Glomerular visceral epithelial cell (primary cell): ENCODE data around the gene XRCC1.
"Not testable (repeated sequence)": the region's sequence is repeated elsewhere in the genome, so short reads cannot be mapped to it uniquely, and the experiment has no call there.

Source experiments
- DNase-seq: peaks from one replicate; pipeline ENCODE4 v3.0.0-alpha.2; 2016; ENCODE audit errors: extremely low spot score

XRCC1 gene

GRCh38 chr19:43522929-43523328, 52.4 kb downstream of the XRCC1 start:
- DNase-seq, result no peak

GRCh38 chr19:43519436-43520088, 55.8 kb downstream of the XRCC1 start:
- DNase-seq, result peak; percentile 91

GRCh38 chr19:43518051-43518450, 57.3 kb downstream of the XRCC1 start:
- no peak for DNase-seq

GRCh38 chr19:43512399-43512798, 62.9 kb downstream of the XRCC1 start:
- not testable (repeated sequence) for DNase-seq

- no peak for DNase-seq
Measured at GRCh38 chr19:43511324-43511723, 64.0 kb downstream of the XRCC1 start.

DNA sequence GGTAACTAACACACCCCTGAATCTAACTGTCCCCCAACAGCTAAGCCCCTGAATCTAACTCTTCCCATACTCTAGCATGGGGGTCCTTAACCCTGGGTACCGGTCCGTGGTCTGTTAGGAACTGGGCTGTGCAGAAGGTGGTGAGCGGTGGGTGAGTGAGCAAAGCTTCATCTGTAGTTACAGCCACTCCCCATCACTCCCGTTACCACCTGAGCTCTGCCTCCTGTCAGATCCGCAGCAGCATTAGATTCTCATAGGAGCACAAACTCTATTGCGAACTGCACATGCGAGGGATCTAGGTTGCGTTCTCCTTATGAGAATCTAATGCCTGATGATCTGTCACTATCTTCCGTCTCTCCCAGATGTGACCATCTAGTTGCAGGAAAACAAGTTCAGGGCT, 64.6 kb downstream of the XRCC1 start:
- no peak for DNase-seq

GRCh38 chr19:43507880-43508279, 67.4 kb downstream of the XRCC1 start:
- no peak for DNase-seq

GRCh38 chr19:43506629-43507028, 68.7 kb downstream of the XRCC1 start:
- no peak for DNase-seq

DNA sequence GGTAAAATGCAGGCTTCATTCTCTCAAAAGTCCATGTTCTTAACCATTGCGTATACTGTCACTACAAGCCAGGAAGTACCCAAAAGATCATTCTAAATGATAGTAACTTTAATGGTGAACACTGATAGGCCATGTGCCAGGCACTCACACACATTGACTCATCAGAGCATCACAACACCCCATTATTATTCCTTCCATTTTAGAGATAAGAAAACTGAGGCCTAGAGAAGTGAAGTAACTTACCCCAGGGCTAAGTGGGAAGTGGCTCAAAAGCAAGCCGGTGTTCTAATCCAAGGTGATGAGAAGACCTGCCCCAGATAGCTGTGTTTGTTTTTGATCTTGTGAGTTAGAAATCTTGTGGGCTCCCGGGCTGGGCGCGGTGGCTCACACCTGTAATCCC, 69.4 kb downstream of the XRCC1 start:
- DNase-seq, result no peak

- no peak for DNase-seq
Measured at GRCh38 chr19:43505186-43505456, 70.2 kb downstream of the XRCC1 start.

DNA sequence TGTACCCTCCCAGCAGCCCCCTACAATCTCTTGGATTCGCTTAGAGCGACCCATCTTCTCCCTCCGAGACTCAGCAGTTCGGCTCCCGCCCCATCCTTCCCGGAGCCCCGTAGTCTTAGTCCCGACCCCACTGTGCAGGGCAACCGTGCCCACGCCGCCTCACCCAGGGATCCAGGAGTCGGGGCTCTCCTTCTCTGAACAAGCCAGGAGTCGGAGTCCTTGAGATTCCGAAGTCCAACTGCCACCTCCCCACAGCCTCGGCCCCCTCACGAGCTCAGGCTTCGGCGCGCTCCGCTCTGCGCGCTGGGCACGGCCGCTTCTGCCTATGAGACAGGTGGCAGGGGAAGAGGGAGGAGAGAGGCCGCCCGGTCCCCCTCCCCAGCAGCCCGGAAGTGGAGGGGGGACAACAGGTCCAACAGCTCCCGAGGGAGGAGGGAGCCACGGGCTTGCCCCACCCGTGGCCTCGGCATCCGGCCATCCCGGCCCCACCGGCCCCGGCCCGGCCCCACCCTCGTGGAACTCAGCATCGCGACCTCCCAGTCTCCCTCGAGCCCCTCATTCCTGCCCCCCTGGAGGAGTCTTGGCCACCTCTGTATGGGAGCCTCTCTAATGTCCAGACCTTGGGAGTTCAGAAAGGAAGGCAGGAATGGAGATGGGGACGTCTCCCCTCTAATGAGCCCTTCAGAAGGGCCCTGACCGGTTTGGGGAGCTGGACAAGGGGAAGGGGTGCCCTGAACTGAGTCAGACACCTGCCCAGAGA, 70.7 kb downstream of the XRCC1 start, which contains the start of gene PHLDB3:
TSS of gene PHLDB3 (minus strand) at position 321 of the 760 bp plus-strand sequence. CDS start 628 bp downstream, outside the sequence.
- DNase-seq, result peak; percentile 36

GRCh38 chr19:43503501-43504425, 71.6 kb downstream of the XRCC1 start:
- DNase-seq, result peak; percentile 93

DNA sequence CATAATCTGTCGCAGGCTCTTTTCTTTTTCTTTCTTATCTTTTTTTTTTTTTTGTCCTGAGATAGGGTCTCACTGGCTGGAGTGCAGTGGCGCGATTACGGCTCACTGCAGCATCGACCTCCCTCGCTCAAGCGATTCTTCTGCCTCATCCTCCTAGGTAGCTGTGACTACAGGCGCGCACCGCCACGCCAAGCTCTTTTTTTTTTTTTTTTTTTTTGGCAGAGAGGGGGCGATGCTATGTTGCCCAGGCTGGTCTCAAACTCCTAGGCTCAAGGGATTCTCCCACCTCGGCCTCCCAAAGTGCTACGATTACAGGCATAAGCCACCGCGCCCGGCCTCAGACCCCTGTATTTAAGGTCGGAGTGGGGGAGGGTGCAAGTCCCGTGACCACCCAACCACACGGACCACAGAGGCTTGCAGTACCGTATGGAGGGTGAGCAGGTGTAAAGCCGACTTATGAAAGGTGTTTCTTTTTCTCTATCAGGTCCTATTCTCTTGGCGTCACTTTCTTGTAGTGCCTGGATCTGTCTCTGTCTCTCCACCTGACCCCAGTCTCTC, 72.8 kb downstream of the XRCC1 start:
- DNase-seq, result no peak

- no peak for DNase-seq
Measured at GRCh38 chr19:43501661-43502418, 73.5 kb downstream of the XRCC1 start.

- DNase-seq, result no peak
Measured at GRCh38 chr19:43499042-43499441, 76.3 kb downstream of the XRCC1 start.

GRCh38 chr19:43498233-43498842, 77.0 kb downstream of the XRCC1 start:
- no peak for DNase-seq

GRCh38 chr19:43496960-43497359, 78.4 kb downstream of the XRCC1 start:
- no peak for DNase-seq

GRCh38 chr19:43495082-43495481, 80.2 kb downstream of the XRCC1 start:
- DNase-seq, result no peak
